Measurements from ENCODE around the gene BAIAP2L2.

Gene BAIAP2L2

GRCh38 chr22:38036392-38037062 lies 74.0 kb downstream of the BAIAP2L2 start:
- no peak for DNase-seq

GRCh38 chr22:38035530-38035885 lies 75.0 kb downstream of the BAIAP2L2 start:
- DNase-seq: no peak

Data from fibroblast of upper back skin (primary cell).